ENCODE measurements around the gene NKAP. TPM values are rescaled to one million over a fixed set of nuclear protein-coding genes. Genes with fewer than 3 reads are reported as not detected.
"Not testable (repeated sequence)": the region's sequence is repeated elsewhere in the genome, so short reads cannot be mapped to it uniquely, and the experiment has no call there.

Gene NKAP
- total RNA-seq, 1 donor from 2014 or later: 3.9 TPM

- no peak for ATAC-seq
These were observed 8.2 kb downstream of the NKAP start for GRCh38 chrX:119935215-119935874.

DNA sequence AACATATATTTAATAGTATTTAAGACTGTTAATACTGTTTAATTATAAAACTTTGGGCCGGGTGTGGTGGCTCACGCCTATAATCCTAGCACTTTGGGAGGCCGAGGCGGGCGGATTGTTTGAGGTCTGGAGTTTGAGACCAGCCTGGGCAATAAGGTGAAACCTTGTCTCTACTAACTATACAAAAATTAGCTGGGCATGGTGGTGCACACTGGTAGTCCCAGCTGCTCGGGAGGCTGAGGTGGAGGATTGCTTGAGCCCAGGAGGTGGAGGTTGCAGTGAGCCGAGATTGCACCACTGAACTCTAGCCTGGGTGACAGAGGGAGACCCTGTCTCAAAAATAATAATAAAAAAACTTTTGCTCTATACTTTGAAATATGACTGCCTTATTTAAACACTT lies 21.2 kb downstream of the NKAP start:
- ATAC-seq: not testable (repeated sequence)

GRCh38 chrX:119919835-119920585 lies 23.5 kb downstream of the NKAP start:
- no peak for ATAC-seq

GRCh38 chrX:119917877-119918276 lies 25.7 kb downstream of the NKAP start:
- ATAC-seq: no peak

DNA sequence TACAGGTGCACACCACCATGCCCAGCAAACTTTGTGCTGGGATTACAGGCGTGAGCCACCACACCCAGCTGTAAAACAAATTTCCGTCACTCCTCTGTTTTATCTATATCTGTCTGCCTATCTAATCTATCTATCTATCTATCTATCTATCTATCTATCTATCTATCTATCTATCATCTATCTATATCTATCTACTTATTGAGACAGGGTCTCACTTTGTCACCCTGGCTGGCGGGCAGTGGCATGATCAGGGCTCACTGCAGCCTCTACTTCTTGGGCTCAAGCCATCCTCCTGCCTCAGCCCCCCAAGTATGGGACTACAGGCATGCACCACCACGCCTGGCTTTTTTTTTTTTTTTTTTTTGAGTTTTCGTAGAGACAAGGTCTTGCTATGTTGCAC lies 27.2 kb downstream of the NKAP start:
- ATAC-seq: no peak

DNA sequence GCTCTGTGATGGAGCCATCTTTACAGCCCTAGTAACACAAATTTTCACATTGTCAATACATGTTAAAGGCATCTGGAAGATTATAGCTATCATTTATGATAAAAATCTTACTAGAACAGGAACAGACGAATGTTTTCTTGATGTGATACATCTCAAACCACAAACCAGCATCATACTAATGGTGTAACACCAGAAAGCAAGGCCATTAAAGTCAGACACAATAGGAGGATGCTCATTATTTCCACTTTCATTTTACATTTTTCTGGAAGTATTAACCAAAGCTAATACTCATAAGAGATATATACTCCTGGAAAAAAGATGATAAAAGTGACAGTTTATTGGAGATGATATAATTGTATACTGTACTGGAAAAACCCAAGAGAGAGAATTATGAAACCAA lies 42.6 kb downstream of the NKAP start:
- no peak for ATAC-seq

DNA sequence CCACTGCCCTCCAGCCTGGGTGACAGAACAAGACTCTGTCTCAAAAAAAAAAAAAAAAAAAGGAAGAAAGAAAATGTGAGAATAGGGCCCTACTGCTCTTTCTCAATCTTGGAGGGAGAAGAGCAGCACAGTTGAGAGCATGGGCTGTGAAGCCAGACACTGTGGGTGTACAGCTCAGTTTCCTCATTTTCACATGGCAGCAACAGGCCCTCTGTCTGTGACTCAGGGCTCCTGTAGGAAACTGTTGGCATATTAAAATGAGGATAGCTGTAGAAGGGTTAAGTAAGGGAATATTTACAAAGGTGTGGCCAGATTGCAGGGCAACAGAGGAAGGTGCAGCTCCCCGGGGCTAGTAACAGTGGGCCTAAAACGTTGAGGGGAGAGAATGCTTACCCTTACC lies 44.4 kb downstream of the NKAP start:
- peak; percentile 31 for ATAC-seq

- no peak for ATAC-seq
These were observed 47.7 kb downstream of the NKAP start, which contains the start of gene AKAP14 for GRCh38 chrX:119895843-119896326. TSS of gene AKAP14 (plus strand) at chrX:119895893. CDS start at chrX:119903224, 7,331 bp downstream.

DNA sequence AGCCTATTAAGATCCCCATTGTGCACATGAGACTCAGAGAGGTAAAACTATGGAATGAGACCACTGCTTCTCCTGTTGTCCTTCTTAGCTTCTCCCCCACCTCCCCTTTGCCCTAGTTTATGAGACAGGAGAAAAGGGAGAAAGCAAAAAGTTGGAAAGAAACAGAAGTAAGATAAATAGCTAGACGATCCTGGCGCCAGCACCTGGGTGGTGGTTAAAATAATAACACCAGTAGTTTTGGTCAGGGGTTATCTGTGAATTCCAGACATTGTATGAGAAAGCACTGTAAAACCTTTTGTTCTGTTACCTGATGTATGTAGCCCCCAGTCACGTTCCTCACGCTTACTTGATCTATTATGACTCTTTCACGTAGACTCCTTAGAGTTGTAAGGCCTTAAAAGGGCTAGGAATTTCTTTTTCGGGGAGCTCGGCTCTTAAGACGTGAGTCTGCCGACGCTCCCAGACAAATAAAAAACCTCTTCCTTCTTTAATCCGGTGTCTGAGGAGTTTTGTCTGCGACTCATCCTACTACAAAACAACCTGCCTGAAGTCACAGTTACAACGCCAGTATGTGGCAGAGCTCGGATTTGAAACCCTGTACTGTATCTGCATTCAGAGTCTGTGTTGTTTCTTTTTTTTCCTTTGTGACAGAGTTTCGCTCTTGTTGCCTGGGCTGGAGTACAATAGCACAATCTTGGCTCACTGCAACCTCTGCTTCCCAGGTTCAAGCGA lies 51.4 kb downstream of the NKAP start:
- ATAC-seq: not testable (repeated sequence)

- ATAC-seq: not testable (repeated sequence)
These were observed 52.9 kb downstream of the NKAP start for GRCh38 chrX:119890626-119891025.

DNA sequence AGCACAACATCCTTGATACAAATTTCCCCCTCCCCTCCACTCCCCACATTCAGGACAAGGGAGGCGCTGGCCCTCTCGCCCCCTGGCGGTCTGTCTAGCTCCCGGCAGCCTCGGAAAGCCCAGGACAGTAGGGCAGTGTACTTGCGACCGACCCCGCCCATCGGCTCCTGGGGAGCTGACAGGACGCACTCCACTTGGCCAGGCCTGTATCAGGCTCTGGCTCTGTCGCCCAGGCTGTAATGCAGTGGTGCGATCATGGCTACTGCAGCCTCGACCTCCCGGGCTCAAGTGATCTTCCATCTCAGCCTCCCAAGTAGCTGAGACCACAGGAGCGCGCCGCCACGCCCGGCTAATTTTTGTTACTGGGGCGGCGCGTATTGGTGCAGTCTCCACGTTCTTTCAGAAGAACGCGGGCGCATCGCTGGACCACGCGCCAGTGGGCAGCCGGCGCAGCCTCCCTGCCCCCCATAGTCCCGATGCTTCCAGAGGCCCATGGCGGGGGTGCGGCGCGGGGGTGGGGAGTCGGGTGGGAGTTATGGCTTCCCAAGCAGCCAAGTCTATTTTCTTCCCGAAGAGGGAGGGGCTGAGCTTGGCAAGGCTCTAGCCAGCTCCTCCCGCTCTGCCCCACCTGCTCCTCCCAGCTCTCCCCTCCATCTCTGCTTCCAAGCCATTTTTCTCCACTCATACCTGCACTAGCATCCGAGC lies 55.7 kb downstream of the NKAP start:
- peak; percentile 79 for ATAC-seq

DNA sequence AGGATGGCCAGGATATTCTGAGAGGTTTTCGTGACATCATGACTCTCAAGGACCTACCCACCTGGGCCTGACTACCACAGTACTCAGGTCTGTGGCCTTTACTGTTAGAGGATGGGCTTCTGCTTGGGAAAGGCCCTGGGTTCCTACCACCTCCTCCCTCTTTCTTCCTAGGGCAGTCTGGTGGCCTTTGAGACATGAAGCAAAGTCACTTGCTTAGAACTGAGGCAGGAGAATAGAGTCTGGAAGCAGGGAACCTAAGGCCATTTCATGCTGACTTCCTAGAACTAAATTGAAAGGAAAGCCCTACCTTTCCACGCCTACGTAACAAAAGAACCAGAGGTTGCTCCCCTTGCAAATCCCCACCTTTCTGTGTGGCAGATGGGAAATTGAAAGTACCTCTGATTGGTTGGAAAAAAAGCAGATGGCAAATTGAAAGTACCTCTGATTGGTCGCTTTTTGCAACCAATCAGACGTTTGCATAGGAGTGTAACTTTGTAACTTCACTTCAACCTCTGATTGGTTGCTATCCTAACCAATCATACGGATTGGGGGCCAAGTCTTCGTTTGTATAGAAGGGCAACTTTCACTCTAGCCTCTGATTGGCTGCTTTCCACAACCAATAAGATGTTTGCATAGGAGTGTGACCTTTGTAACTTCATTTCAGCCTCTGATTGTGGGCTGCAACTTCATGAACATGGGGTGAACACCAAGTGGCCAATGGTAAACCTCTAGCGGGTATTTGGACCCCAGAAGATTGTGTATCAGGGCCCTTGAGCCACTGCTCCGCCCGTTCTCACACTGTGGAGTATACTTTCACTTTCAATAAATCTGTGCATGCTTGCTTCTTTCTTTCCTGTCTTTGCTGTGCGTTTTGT lies 57.8 kb downstream of the NKAP start:
- no peak for ATAC-seq

- ATAC-seq: peak; percentile 85
These were observed 62.8 kb downstream of the NKAP start for GRCh38 chrX:119880552-119881437.

- ATAC-seq: peak; percentile 37
These were observed 63.5 kb downstream of the NKAP start for GRCh38 chrX:119880076-119880475.

- ATAC-seq: no peak
These were observed 64.8 kb downstream of the NKAP start for GRCh38 chrX:119878740-119879139.

DNA sequence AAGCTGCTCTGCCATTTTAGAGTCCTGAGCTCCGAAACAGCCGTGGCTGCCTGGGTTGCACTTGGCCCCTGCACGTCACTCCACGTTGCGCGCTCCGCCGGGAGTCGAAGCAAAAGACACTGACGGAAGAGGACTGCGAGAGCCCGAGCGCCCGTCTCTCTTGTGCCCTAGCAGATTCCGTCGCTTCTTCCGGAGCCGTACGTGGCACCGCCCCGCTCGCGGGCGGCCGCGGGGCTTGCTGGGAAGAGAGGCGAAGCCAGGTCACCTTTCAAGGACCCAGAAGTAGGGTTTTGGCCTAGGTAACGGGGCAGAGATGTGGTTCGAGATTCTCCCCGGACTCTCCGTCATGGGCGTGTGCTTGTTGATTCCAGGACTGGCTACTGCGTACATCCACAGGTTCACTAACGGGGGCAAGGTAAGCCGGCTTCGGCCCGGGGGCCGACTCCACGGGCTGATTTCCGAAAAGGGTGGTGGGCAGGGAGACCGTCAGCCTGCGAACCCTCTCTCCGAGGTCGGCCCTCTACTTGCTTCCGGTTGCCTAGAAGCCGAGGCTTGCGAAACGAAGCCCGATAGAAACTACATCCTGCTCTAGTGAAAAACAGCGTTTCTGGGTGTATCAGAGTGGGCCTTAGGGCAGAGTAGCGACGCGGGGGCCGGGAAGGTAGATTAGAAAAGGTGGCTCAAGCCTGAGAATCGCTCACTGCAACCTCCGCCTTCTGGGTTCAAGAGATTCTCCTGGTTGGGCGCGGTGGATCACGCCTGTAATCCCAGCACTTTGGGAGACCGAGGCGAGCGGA lies 71.8 kb downstream of the NKAP start, which contains the start of the genes NDUFA1 and RNF113A:
TSS of gene NDUFA1 (plus strand) at position 234 of the 797 bp plus-strand sequence. CDS start at position 314, 80 bp downstream.
TSS of gene RNF113A (minus strand) at position 135 of the 797 bp plus-strand sequence. CDS start at position 15, 120 bp downstream.
- ATAC-seq: peak; percentile 97

GRCh38 chrX:119871245-119871598 lies 72.3 kb downstream of the NKAP start:
- peak; percentile 33 for ATAC-seq
